Measurements from ENCODE around the gene TIGAR.
A peak's percentile ranks its signal among the peaks of the same experiment; 100 is the strongest.

TIGAR gene

DNA sequence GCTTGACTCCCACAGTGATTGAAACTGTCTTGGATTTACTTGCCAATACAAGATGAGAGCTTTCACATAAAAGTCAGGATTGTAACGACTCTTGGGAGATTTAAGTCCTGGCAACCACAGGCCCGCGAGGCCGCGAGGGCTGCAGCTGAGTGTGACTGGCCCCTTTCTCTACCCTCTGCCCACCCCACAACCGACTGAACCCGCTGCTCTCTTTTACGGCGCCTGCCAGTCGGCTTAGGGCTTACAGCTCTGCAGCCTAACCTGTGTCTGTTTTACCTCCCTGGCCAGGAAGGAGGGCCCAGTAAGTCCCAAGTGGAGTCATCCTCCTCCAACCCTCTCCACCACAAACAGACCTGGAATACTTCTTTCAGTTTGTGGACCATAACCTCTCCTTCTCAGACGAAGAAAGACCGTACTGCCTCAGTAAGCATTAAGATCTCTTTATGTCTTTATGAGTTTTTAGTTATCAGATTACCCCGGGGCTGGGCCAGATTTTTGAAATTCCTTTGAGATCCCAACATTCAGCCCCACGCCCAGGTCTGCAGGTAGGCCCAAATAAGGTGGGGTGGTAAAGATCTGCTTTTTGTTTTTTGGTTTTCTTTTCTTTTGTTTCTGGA, 12.6 kb upstream of the TIGAR start:
- no peak for DNase-seq

DNA sequence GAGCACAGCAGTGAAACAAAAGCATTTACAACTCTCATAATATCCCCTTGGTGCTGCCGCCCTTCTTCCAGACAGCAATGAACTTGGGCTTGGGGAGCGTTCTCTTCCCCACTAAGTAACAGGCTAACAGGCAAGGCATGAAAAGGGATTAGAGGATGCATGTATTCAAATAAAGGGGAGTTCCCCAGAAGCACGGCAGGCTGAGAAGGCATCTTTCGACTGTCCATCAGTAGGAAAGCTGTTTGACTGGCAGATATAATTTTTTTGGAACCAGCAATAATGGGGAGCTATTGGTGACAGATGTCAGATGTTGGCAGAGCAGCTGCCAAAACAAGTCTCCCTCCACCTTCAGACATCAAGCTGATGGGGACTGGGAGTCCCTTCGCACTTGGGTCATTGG, 9.2 kb upstream of the TIGAR start:
- DNase-seq, result no peak

DNA sequence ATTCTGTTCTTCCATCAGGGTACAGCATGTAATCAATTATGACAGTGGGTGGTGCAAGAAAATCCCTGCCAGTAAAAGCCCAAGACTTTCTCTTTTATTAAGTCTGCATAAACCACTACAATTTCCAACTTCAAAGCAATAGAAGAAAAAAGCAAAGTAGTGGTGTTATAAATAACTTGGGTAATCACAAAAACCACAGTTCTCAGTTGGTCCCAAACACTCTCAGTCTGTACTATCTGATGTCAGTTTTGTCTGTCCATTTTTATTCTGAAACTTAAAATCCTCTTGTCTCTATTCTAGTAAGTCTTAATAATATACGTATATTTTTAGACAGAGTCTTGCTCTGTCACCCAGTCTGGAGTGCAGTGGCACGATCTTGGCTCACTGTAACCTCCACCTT, 8.8 kb upstream of the TIGAR start:
- DNase-seq, result no peak

DNA sequence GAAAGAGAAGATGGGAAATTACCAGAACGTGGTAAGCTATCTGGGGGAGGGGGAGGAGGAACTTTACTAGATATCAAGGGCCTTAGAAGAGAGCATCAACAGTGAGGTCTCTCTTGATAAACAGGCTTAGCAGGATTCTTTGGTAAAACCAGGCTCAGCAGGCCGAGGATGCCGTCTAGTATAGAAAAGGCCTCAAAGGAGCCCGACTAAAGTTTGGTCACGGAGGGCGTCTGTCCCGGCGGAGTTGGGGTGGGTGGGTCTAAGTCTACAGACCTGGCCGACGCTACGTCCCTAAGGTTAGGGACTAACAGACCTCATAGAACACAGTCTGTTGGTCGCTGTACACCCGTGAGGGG, 538 bp upstream of the TIGAR start:
- DNase-seq, result no peak

GRCh38 chr12:4322726-4323125, 1.7 kb downstream of the TIGAR start:
- DNase-seq, result no peak

DNA sequence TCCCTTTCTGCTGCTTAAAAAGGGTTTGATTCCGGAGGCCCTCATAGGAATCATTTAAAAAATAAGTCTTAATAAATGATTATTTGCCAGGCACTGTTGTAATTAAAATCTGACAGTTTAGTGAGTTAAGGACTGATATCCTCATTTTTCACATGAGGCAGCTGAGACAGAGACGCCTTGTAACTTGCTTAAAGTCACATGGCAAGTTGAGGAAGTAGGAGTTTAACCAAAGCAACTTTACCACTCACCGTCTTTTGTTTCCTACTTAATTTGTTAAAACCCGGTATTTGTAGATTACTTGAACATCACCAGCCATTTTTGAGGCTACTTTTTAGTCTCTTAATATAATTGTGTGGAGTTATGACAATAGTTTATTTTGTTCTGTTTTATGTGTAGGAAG, 2.4 kb downstream of the TIGAR start:
- DNase-seq, result no peak

- no peak for DNase-seq
These were observed 3.4 kb downstream of the TIGAR start for GRCh38 chr12:4324366-4324765.

DNA sequence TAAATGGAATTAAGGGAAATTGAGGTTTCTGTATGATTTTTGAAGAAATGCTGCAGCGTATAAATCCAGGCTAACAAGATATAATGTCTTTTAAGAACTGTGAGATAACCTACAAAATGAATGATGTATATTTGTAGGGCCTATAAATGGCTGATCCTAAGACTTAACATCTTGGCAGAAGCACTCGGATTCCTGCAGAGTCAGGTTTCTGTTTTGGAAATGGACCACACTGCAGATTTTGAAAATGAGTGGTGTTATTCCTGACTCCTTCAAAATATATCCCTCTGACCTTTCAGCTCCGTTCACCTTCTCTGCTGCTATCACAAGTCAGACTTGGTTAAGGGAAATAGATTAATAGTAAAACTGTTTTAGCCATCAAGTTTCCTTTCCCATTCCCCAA, 5.0 kb downstream of the TIGAR start:
- no peak for DNase-seq

DNA sequence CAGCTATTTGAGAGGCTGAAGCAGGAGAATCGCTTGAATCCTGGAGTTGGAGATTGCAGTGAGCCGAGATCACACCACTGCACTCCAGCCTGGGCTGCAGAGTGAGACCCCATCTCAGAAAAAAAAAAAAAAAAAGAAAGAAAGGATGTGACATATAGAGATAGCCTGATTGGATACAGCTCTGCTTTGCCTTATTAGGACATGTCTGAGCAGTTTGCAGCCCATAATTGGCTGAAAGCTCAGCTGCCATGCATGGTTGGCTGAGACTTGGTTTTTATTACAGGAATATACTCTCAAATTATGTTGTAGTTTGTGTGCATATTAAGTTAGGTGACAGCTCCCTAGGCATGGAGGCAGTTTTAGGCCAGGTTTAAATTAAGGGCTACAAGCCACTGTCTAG, 6.3 kb downstream of the TIGAR start:
- DNase-seq, result no peak

GRCh38 chr12:4330203-4330602, 9.2 kb downstream of the TIGAR start:
- DNase-seq, result no peak

DNA sequence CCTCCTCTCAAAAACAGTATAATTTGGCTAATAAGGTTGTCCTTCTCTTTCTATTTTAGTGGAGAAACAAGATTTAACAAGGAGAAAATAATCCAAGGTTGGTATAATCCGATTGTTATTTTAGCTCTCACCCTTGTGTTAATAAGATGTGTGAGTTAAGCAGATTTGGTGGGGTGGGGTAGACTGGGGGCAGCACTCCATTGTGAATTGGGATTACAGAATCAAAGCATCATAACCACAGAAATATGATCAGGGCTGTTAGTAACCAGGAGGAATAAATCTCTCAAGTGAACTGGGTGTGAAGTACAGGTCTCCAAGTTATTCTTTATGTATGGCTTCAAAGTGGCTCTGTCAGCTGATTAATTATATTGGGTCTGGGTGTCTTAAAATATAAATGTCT, 10.2 kb downstream of the TIGAR start:
- no peak for DNase-seq

DNA sequence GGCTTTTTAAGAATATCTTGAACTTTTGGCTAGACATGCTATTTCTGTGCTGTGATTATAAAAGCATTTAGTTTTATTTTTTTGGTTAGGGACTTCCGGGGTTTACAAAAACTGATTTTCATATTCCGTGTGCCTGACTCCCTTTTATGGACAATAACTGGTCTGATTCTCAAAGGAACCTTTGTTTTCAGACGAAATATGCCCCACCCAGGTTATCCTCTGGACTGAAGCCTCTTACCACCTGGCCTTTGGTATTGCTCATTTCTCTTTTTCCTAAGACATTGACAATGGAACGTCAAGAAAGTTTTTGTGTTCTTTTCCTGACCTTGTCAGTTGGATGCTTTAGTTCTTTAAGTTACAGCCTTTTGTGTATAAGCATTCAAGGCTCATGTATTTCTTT, 10.8 kb downstream of the TIGAR start:
- no peak for DNase-seq

GRCh38 chr12:4346931-4347330, 25.9 kb downstream of the TIGAR start:
- DNase-seq, result no peak

DNA sequence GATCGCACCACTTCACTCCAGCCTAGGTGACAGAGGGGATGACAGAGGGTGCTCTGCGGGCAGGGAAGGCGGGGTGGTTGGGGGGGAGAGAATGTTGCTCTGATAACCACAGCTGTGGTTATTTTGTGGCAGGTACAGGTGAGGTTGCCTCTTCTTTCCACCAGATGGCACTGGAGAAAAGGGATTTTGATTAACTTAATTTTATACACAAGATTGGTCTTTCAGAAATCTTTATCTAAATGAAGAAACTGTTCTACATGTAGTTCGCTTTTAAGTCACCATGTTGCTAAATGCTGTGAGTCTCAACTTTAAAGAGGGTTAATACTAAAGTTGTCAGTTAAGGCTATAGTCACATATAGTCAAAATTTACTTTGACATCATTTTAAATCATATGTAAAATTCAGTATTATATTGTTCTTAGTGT, 32.8 kb downstream of the TIGAR start:
- peak; percentile 12 for DNase-seq

- DNase-seq, result no peak
These were observed 34.4 kb downstream of the TIGAR start for GRCh38 chr12:4355156-4356040.

GRCh38 chr12:4356041-4356327, 35.0 kb downstream of the TIGAR start:
- DNase-seq, result peak; percentile 14

GRCh38 chr12:4366090-4366489, 45.1 kb downstream of the TIGAR start:
- no peak for DNase-seq

- DNase-seq, result no peak
These were observed 48.5 kb downstream of the TIGAR start for GRCh38 chr12:4369548-4369947.

GRCh38 chr12:4370265-4370664, 49.3 kb downstream of the TIGAR start:
- DNase-seq, result no peak

DNA sequence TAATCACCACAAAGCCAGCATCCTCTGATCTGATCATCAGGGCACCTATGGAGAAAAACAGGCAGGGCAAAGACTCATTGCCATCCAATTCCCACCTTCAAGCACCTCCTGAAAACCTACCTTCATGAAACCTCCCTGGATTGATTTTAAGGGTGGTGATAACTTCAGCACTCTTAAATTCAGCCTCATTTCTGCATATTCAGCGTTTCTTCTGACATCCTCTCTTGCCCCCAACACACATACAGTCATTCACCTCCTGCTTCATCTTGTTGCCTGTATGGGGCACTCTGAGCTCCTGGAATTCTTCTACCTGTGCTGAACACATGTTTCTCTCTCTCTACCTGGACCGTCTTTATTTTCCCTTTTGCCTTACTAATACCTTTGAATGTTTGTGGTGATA, 51.6 kb downstream of the TIGAR start:
- no peak for DNase-seq

GRCh38 chr12:4375449-4375848, 54.4 kb downstream of the TIGAR start:
- no peak for DNase-seq

DNA sequence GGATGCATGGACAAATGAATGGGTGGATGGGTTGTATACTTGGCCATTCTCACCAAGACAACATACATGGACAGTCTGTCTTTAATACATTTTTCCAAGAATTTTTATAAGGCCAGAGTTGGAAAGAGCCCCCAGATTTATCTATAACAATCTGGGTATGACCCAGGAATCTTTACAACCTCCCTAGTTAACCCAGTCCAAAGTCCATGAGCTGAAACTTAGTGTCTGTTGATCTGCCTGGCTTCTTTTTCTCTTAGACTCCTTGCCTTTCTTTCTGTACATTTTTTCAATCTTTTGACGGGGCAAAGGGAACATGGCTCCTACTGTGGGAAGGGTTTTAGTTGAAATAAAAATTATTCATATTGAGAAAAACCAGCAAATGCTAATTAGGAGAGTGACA, 57.8 kb downstream of the TIGAR start:
- no peak for DNase-seq

DNA sequence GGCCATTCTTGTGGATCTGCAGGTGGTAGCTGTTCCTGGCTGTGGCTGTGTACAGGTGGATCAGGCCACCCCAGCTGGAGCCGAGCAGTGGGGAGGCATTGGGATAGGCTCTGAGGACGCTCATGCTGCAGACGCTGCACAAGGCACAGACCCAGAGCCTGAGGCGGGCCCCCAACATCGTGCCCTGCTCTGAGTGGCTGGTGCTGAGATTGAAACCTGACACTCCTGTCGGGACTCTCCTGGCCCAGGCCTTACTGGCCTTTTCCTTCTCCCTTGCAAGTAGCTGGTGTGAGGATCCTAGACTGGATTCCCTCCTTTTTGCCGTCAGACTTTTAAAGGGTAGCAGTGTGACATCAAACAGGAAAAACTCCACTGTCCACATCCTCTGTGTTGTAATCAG, 58.4 kb downstream of the TIGAR start, which contains the start of gene FGF23:
Gene FGF23, minus strand, starts transcription at position 308 of the 400 bp plus-strand sequence. Its CDS starts 130 bp downstream, at position 178.
- no peak for DNase-seq

GRCh38 chr12:4380332-4380731, 59.3 kb downstream of the TIGAR start:
- no peak for DNase-seq

DNA sequence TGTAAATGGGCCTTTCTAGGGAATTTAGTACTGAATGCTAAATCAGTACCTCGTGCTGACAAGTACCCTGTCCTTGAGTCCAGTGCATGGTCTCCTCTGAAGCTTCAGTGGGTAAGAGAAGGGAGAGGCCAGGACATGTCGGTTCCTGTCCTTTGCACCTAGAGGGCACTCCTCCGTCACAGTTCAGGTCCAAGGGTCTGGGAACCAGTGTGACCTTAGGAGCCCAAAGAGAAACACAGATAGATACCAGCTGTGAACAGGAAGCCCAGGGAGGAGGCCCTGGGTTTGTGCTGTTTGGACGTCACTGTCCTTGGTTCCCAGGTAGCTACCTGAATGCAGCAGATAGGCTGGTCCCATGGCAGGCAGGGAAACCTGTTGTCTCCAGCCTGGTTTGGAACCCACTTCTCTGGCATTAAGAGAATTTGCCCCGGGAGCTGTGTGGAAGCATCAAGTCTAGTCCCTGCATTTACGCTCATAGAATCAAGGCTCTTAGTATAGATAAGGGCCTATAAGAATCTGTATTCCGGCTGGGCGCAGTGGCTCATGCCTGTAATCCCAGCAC, 62.4 kb downstream of the TIGAR start:
- no peak for DNase-seq
